ENCODE measurements around the gene GNAZ.

Gene GNAZ

DNA sequence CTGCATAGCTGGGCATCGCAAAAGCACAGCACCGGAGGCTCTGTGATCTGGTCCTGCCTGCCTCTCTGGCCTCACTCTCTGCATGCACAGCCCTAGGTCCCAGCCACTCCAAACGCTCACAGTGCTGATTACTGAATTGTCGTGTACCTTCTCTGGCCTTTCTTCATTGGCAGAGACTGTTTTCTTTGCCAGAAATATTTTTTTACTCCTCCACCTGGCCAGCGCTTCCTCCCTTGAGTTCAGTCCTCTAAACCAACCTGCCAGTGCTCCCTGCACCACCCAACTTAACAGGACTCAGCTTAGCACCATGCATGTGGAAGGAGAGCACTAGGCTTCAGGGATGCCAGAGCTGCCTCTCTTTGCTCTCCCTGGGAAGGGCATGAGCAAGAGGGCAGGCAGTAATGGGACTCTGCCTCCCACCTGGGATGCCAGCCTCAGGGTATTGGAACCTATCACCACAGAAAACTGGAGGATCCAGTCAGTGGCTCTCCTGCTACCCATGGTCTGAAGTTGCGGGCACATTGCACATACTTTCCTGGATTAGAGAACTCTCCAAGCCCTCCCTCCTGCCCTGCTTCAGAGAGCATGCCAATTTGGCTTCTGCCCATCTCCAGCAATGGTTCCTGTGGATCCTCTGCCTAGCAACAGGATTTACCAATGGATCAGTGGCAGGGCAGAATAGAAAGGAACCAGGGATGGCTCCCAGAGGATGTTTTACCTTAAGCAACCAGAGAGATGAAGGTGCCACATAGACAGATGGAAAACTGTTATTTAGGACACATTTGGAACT is 37.0 kb upstream of the GNAZ start:
- no peak overlapping the region for H3K27ac ChIP-seq (ENCODE audit: low read depth, low read length, severe bottlenecking)
- WGBS, 2 experiments (ENCODE audit: insufficient coverage in 2 of 2) = 91 to 92% methylated on average over 5 to 6 of the region's 6 CpGs
- H3K4me3 ChIP-seq (ENCODE audit: extremely low read depth, insufficient read depth, low read length, poor library complexity, severe bottlenecking) = no peak overlapping the region
- no peaks in the 10 kb centered on the region for H3K4me1 ChIP-seq (ENCODE audit: control insufficient read depth, insufficient read depth, low read length, poor library complexity, severe bottlenecking)
- no peaks in the 10 kb centered on the region for H3K36me3 ChIP-seq (ENCODE audit: control insufficient read depth, insufficient read depth, low read length)
- no peaks in the 10 kb centered on the region for H3K9me3 ChIP-seq (ENCODE audit: control insufficient read depth, low read length)

DNA sequence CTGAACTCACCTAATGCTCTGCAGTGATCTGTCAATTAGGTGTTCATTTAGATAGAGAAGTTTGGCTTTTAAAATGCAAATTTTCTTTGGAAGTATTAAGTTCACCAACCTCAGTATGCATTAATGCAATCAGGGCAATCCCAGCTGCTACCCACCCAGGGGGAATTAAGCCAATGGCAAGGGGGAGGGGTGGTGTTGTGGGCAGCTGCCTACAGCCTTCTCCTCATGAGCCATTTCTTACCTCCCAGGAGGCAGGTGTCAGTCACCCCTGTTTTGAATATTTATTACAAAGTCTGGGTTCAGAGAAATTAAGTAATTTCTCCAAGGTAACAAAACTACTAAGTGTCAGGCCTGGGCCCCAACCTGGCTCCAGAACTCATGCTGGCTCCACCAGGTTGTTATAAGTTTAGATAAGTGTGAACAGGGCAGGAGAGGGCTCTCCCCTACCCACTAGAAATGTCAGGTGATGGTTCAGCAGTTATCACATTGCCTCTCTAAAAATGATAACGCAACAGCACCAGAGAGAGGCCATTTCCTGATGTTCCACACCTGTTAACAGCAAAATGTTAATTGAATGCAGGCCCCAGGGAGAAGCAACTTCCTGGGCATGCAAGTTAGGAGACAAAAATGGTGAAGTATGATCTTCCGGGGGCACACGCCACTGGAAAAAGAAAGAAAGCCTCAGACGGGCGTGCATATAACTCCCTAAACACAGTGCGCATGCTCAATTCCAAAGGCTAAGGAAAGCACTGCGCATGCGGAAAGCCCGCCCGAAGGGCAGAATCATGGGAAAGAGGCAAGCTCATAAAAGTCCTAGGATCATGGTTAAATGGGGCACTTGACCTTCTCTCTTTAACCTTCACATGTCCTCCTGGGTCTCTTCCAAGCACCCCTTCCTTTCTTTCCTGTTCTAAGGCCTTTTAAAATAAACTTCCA is 35.4 kb upstream of the GNAZ start:
- Histone ChIP-seq H3K9me3 (ENCODE audit: control insufficient read depth, low read length) (no peaks in the 10 kb centered on the region), H3K27ac (ENCODE audit: low read depth, low read length, severe bottlenecking) (no peak overlapping the region), H3K4me1 (ENCODE audit: control insufficient read depth, insufficient read depth, low read length, poor library complexity, severe bottlenecking) (no peaks in the 10 kb centered on the region), H3K36me3 (ENCODE audit: control insufficient read depth, insufficient read depth, low read length) (no peaks in the 10 kb centered on the region), H3K4me3 (ENCODE audit: extremely low read depth, insufficient read depth, low read length, poor library complexity, severe bottlenecking) (no peak overlapping the region)
- WGBS, 2 experiments (ENCODE audit: insufficient coverage in 2 of 2) = 94 to 95% methylated on average over 7 to 10 of the region's 10 CpGs

DNA sequence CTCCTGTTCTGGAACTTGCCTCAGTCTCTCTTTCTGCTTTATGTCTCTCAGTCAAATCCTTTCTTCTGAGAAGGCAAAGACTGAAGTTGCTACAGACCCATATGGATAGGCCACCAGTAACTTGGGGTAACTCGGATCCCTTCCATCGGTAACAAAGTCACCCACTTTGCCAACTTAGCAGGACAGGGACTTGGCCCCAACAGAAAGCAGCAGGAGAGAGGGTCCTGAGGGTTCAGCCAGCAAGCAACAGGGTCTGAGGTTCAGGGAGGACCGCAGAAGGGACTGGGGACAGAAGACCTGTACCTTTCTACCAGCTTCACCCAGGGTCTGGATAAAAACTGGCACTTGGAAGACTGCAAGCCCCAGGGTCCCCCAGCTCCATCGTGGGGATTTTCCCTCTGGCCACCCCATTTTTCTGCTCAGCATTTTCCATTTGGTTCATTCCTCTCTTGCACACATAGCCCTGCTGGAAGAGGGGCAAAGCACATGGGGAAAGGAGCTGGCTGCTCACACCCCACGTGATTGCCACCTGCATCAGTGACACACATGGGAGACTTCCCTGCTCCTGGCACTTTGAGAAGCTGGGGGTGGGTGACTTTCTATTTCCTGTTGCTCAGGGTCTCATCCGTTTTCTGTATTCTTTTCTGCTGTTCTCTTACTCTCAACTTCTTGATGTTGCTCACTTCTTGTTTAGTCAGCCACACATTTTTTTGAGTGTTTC is 34.6 kb upstream of the GNAZ start:
- H3K4me3 ChIP-seq (ENCODE audit: extremely low read depth, insufficient read depth, low read length, poor library complexity, severe bottlenecking) = no peak overlapping the region
- no peaks in the 10 kb centered on the region for H3K36me3 ChIP-seq (ENCODE audit: control insufficient read depth, insufficient read depth, low read length)
- no peaks in the 10 kb centered on the region for H3K4me1 ChIP-seq (ENCODE audit: control insufficient read depth, insufficient read depth, low read length, poor library complexity, severe bottlenecking)
- H3K9me3 ChIP-seq (ENCODE audit: control insufficient read depth, low read length) = no peaks in the 10 kb centered on the region
- H3K27ac ChIP-seq (ENCODE audit: low read depth, low read length, severe bottlenecking) = no peak overlapping the region
- WGBS, 2 experiments (ENCODE audit: insufficient coverage in 2 of 2) = 90 to 92% methylated on average over 4 to 6 of the region's 6 CpGs

- no peak overlapping the region for H3K27ac ChIP-seq (ENCODE audit: low read depth, low read length, severe bottlenecking)
- no peaks in the 10 kb centered on the region for H3K4me1 ChIP-seq (ENCODE audit: control insufficient read depth, insufficient read depth, low read length, poor library complexity, severe bottlenecking)
- whole genome bisulfite sequencing, 2 experiments (ENCODE audit: insufficient coverage in 2 of 2) = 85 to 88% methylated on average over 5 of the region's 6 CpGs
- no peaks in the 10 kb centered on the region for H3K36me3 ChIP-seq (ENCODE audit: control insufficient read depth, insufficient read depth, low read length)
- no peak overlapping the region for H3K4me3 ChIP-seq (ENCODE audit: extremely low read depth, insufficient read depth, low read length, poor library complexity, severe bottlenecking)
- no peaks in the 10 kb centered on the region for H3K9me3 ChIP-seq (ENCODE audit: control insufficient read depth, low read length)
Observed at GRCh38 chr22:23036684-23037428, 33.5 kb upstream of the GNAZ start.

DNA sequence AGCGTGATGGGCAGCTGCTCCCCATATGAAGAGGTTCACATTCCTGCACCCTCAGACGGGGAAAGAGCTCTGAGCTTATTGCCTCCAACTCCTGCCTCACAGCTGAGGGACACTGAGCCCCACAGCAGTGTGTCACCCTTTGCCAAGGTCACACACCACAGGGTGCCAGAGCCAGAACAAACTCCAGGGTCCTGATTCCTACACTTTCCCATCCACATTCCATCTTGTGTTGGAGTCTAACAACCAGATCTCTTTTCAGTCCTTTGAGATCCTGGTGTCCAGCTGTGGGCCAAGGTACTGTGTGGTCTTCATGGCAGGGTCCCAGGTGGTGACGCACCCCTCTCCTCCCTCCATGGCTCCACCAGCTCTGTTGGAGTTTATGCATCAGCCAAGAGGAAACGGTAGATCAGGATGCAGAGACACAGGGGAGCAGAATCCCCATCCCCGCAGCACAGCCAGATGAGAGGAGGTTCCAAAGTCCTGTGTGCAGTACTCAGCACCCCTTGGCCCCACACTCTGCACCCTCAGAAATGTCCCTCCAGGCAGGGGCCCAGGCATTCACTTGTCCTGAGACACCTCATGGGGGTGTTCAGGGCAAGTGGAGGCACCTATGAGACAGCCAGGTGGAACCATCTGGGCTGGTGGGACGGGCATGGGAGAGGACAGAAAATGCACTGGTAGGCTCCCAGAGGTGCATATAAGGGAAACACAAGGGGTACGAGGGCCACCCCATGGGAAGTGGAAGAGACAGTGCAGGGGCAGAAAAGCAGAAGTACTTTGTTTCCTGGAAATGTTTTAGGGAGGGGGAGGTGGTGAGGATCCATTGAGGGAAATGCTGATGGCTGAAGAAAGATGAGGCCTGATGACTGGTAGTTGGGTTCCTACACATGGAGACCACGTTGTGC is 32.6 kb upstream of the GNAZ start:
- 90 to 92% methylated on average over 6 to 7 of the region's 8 CpGs for WGBS, 2 experiments (ENCODE audit: insufficient coverage in 2 of 2)
- Histone ChIP-seq H3K27ac (ENCODE audit: low read depth, low read length, severe bottlenecking) (no peak overlapping the region), H3K9me3 (ENCODE audit: control insufficient read depth, low read length) (no peaks in the 10 kb centered on the region), H3K4me1 (ENCODE audit: control insufficient read depth, insufficient read depth, low read length, poor library complexity, severe bottlenecking) (no peaks in the 10 kb centered on the region), H3K4me3 (ENCODE audit: extremely low read depth, insufficient read depth, low read length, poor library complexity, severe bottlenecking) (no peak overlapping the region), H3K36me3 (ENCODE audit: control insufficient read depth, insufficient read depth, low read length) (no peaks in the 10 kb centered on the region)

DNA sequence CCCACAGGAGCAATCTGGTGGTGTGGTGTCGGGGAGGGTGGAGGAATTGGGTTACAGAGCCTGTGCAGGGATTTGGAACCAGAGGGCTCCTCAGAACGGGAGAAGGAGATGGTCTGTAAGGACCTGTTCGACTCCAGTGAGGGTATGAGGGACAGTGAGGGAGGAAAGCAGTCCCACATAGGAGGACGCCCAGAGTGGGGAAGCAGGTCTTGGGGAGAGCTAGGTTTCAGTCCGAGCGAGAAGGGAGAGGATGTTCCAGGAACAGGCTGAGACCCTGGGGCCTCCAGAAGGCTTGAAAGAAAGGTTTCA is 32.0 kb upstream of the GNAZ start:
- Histone ChIP-seq H3K27ac (ENCODE audit: low read depth, low read length, severe bottlenecking) (no peak overlapping the region), H3K9me3 (ENCODE audit: control insufficient read depth, low read length) (no peaks in the 10 kb centered on the region), H3K4me1 (ENCODE audit: control insufficient read depth, insufficient read depth, low read length, poor library complexity, severe bottlenecking) (no peaks in the 10 kb centered on the region), H3K4me3 (ENCODE audit: extremely low read depth, insufficient read depth, low read length, poor library complexity, severe bottlenecking) (no peak overlapping the region), H3K36me3 (ENCODE audit: control insufficient read depth, insufficient read depth, low read length) (no peaks in the 10 kb centered on the region)
- WGBS, 2 experiments (ENCODE audit: insufficient coverage in 2 of 2) = 90 to 96% methylated on average over 6 of the region's 6 CpGs

DNA sequence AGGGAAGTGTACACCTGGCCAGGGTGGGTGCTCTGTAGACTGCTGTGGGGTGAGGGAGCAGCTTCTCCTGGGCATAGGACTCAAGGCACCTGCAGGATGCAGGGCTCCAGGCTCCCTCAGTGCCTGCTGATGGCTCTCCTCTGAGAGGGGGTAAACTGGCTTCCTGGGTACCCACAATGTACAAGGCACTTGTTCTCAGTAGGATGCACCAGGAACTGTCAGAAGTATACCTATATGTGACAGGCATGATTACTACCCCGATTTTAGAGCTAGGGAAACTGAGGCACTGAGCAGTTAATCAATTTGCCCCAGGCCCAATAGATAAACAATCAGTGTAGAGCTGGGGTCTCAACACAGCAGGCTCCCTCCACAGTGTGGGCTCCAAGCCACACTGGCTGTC is 31.4 kb upstream of the GNAZ start:
- H3K4me1 ChIP-seq (ENCODE audit: control insufficient read depth, insufficient read depth, low read length, poor library complexity, severe bottlenecking) = no peaks in the 10 kb centered on the region
- H3K27ac ChIP-seq (ENCODE audit: low read depth, low read length, severe bottlenecking) = no peak overlapping the region
- WGBS, 2 experiments (ENCODE audit: insufficient coverage in 2 of 2) = 79 to 92% methylated on average over 1 of the region's 1 CpG
- H3K36me3 ChIP-seq (ENCODE audit: control insufficient read depth, insufficient read depth, low read length) = no peaks in the 10 kb centered on the region
- no peaks in the 10 kb centered on the region for H3K9me3 ChIP-seq (ENCODE audit: control insufficient read depth, low read length)
- no peak overlapping the region for H3K4me3 ChIP-seq (ENCODE audit: extremely low read depth, insufficient read depth, low read length, poor library complexity, severe bottlenecking)

- Histone ChIP-seq H3K4me3 (ENCODE audit: extremely low read depth, insufficient read depth, low read length, poor library complexity, severe bottlenecking) (no peak overlapping the region), H3K27ac (ENCODE audit: low read depth, low read length, severe bottlenecking) (no peak overlapping the region), H3K9me3 (ENCODE audit: control insufficient read depth, low read length) (peaks cover 3% of the 10 kb centered on the region), H3K4me1 (ENCODE audit: control insufficient read depth, insufficient read depth, low read length, poor library complexity, severe bottlenecking) (no peaks in the 10 kb centered on the region), H3K36me3 (ENCODE audit: control insufficient read depth, insufficient read depth, low read length) (no peaks in the 10 kb centered on the region)
- 83% methylated on average over 2 of the region's 3 CpGs; no CpG with 5 or more reads in 1 of the 2 experiments for WGBS, 2 experiments (ENCODE audit: insufficient coverage in 2 of 2)
Observed at GRCh38 chr22:23042179-23042578, 28.1 kb upstream of the GNAZ start.

DNA sequence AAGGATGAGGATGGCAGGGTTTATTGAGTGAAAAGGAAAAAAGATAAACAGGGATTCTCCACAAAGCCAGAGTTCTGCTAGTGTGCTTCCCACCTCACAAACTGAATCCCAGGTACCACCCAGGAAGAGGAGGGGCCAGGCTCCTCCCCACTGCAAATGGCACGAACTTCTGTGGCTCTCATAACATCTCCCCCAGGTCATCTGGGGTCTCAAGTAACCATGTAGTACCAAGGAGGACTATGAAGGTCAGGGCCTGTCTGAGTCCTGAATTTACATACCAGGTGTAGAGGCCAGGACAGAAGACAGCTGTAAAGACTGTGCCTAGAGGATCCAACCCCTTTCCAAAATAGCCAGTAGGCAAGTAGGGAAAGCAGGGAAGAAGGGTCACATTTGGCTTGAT is 25.7 kb upstream of the GNAZ start:
- Histone ChIP-seq H3K36me3 (ENCODE audit: control insufficient read depth, insufficient read depth, low read length) (no peaks in the 10 kb centered on the region), H3K4me1 (ENCODE audit: control insufficient read depth, insufficient read depth, low read length, poor library complexity, severe bottlenecking) (no peaks in the 10 kb centered on the region), H3K4me3 (ENCODE audit: extremely low read depth, insufficient read depth, low read length, poor library complexity, severe bottlenecking) (no peak overlapping the region), H3K27ac (ENCODE audit: low read depth, low read length, severe bottlenecking) (no peak overlapping the region), H3K9me3 (ENCODE audit: control insufficient read depth, low read length) (peaks cover 7% of the 10 kb centered on the region)
- WGBS, 2 experiments (ENCODE audit: insufficient coverage in 2 of 2) = no CpG with 5 or more reads among the region's 1 CpG
